HCEC 1CT (cell line): Measurements from ENCODE around the gene FAM110A.
"Not testable (repeated sequence)": the region's sequence is repeated elsewhere in the genome, so short reads cannot be mapped to it uniquely, and the experiment has no call there.

Experiments used
- DNase-seq: peaks from one replicate; pipeline ENCODE4 v3.0.0-alpha.2; 2017

The FAM110A gene

DNA sequence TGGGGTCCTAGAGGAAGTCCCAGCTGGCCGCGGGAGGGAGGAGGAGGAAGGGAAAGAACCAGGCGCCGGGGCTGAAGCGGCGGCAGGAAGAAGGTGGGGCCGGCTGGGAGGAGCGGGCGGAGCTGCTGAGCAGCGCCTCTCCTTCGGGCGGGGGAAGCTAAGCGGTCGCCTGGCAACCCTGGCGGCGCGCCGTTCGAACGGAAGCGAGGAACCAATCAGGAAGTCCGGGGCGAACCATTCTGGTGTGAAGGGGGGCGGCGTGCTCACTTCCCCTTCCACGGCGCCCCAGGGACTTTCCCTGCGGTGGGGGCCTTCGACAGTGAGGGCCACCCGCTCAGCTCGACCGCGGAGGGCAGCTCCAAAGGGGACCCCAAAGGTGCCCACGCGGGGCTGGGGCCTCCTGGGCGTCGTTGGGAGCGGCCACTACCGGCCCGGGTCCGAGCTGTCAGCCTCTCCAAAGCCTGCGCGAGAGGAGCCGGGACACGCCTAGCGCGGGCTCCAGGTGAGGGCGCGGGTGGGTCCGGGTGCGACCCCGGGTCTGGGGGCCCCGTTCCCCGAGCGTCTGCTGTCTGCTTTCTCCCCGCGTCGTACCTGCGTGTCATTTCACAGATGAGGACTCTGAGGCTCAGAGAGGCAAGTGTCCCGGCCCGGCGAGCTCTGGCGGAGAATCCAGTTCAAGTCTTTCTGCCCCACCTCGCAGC, at the start of gene FAM110A:
TSS of gene FAM110A (plus strand) at position 266 of the 701 bp plus-strand sequence. CDS start 11,090 bp downstream, outside the sequence.
- peak; percentile 96 for DNase-seq

DNA sequence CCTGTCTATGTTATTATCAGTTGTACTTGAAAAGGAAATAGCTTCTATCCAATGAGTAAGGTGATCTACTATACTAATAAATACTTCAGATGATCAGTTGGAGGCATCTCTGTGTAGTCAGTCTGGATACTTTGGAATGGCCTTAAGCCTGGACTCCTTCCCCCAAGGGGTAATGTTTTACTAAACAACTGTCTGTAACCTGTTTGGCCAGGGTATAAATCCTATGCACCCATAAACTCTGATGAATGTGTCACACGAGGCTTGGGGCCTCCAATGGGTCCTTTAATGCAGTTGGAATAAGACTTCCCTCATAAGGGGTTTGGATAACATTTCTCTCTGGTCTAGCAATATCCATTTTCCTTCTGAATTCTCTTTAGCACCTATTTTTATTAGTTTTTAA, 45.7 kb upstream of the FAM110A start:
- DNase-seq, result no peak

DNA sequence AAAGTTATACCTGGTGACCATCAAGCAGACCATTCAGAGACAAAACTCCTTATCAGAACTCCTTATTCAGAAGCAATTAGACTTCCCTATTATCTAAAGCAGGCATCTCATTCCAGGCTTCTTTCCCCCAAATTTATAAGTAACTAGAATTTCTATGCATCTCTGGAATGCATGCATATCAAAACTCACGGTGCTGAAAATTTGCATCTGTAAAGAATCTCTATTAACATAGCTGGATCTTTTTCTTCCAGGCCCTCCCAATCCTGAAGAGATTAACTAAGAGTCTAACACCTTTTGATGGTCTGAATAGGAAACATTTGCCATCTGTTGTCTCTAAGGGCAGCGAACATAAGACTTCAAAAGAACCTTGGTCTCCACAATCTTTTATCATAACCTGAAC, 42.5 kb upstream of the FAM110A start:
- DNase-seq, result no peak

DNA sequence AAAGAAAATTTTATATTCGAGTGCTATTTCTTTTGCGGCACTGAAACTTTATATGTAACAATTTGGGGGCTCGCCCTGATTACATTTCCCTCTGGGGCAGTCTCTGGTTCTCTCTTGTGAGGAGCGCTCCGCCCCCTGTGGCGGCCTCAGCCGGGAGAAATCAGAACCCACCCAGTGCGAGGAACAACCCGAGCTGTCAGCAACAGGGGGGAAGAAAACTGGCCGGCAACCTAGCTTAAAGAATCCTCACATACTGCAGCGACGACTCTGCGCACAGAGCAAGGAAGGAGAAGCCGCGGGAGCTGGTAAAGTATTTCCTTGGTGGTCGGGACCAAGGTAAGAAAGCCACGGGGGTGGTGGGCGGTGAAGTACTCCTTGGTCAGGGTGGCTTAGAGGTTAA, 41.3 kb upstream of the FAM110A start:
- no peak for DNase-seq

DNA sequence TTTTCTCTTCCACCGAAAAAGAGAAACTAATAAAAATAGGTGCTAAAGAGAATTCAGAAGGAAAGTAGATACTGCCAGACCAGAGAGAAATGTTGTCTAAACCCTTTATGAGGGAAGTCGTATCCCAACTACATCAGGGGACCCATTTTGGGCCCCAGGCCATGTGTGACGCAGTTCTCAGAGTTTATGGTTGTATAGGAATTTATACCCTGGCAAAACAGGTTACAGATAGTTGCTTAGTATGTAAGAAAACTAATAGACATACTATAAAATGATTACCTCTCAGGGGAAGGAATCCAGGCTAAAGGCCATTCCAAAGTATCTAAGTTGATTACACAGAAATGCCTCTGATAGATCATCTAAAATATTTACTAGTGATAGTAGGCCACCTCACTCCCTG, 36.6 kb upstream of the FAM110A start:
- DNase-seq, result no peak

DNA sequence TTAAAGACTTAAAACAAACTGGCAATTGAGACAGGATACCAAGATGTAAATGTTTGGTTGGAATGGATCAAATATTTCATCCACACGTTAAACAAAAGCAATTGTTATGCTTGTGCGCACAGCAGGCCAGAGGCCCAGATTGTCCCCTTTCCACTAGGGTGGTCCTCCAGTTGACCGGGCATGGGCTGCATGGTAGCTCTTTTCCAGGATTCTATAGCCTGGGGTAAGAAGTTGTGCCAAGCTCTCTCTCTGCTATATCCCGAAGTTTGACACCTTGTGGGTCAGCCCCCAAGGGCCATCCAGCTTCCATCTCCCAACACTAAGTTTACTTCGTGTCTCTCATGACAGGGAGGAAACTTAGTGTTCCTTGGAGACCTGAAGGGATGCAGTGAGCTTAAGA, 34.8 kb upstream of the FAM110A start:
- DNase-seq, result not testable (repeated sequence)

DNA sequence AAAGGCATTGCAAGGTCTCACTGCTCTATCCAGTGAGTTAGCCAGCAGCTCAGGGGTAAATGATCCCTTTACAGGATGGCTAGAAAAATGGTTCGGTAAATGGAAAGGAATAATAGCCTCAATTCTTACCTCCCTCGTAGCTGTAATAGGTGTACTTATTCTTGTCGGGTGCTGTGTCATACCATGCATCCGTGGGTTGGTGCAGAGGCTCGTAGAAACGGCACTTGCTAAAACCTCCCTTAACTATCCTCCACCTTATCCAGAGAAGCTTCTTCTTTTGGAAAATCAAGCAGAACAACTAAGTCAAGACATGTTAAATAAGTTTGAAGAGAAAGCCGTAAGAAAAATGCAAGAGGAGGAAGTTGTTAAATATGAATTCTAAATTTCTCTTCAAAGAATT, 33.5 kb upstream of the FAM110A start:
- DNase-seq, result not testable (repeated sequence)

DNA sequence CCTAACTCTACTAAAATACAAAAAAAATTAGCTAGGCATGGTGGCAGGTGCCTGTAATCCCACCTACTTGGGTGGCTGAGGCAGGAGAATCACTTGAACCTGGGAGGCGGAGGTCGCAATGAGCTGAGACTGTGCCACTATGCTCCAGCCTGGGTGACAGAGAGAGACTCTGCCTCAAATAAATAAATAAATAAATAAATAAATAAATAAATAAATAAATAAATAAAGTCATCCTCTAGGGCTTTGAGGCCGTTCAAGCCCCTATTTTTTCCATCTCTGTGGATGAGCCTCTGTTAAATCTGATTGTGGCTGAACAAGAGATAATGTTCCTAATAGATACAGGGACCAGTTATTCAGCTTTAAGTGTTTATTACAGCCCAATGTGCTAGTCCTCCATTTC, 31.8 kb upstream of the FAM110A start:
- no peak for DNase-seq

DNA sequence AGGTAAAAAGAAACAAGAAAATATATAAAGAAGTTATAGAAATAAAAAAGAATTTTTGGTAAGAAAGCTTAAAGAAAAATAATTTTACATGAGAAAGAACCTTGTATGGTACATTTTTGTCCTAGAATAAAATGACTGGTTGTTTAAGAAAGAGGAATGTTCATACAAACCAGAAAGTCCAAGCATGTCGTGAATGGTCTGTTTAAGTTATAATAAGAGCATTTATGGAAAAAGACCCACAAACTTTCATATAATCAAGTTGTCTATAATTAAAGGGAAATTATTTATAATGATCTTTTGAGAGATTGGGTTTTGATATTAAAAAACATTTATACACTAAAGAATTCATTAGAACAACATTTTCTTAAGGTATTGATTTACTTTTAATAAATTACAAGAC, 27.8 kb upstream of the FAM110A start:
- DNase-seq, result no peak

DNA sequence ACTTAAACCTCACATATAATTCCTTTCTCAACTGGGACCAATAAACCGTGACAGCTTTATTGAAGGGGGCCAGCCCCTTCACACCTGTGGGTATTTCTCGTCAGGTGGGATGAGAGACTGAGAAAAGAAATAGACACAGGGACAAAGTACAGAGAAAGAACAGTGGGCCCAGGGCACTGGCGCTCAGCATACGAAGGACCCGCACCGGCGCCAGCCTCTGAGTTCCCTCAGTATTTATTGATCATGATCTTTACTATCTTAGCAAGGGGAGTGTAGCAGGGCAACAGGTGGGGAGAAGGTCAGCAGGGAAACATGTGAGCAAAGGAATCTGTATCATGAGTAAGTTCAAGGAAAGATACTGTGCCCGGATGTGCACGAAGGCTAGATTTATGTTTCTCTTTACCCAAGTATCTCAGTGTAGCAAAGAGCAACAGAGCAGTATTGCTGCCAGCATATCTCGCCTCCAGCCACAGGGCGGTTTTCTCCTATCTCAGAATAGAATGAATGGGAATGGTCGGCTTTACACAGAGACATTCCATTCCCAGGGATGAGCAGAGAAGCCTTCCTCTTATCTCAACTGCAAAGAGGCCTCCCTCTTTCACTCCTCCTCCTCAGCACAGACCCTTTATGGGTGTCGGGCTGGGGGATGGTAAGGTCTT, 21.6 kb upstream of the FAM110A start:
- DNase-seq, result not testable (repeated sequence)

DNA sequence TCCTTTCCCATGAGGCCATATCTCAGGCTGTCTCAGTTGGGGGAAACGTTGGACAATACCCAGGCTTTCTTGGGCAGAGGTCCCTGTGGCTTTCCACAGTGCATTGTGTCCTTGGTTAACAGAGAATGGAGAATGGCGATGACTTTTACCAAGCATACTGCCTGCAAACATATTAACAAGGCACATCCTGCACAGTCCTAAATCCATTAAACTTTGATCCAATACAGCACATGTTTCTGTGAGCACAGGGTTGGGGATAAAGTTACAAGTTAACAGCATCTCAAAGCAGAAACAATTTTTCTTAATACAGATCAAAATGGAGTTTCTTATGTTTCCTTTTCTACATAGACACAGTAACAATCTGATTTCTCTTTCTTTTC, 21.1 kb upstream of the FAM110A start:
- DNase-seq, result not testable (repeated sequence)

DNA sequence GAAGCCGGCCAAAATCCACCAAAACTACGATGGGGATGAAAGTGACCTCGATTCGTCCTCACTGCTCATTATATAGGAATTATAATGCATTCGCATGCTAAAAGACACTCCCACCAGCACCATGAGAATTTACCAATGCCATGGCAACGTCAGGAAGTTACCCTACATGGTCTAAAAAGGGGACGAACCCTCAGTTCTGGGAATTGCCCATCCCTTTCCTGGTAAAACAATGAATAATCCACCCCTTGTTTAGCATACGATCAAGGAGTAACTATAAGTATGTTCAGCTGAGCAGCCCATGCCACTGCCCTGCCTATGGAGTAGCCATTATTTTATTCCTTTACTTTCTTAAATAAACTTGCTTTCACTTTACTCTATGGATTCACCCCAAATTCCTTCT, 20.1 kb upstream of the FAM110A start:
- DNase-seq, result no peak

DNA sequence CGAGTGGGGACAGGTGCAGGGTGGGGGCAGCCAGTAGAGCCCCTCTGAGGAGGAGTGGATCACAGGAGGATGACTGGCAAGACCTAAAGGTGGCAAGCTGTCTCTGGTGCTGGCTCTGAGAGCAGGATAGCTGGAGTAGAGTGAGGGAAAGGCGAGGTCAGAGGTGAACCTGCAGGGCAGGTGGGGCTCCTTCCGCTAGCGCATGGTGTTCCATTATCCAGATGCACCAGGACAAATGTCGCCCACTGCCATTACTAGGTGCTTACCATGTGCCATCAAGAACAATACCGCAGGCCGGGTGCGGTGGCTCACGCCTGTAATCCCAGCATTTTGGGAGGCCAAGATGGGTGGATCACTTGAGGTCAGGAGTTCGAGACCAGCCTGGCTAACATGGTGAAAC, 18.3 kb upstream of the FAM110A start:
- no peak for DNase-seq

DNA sequence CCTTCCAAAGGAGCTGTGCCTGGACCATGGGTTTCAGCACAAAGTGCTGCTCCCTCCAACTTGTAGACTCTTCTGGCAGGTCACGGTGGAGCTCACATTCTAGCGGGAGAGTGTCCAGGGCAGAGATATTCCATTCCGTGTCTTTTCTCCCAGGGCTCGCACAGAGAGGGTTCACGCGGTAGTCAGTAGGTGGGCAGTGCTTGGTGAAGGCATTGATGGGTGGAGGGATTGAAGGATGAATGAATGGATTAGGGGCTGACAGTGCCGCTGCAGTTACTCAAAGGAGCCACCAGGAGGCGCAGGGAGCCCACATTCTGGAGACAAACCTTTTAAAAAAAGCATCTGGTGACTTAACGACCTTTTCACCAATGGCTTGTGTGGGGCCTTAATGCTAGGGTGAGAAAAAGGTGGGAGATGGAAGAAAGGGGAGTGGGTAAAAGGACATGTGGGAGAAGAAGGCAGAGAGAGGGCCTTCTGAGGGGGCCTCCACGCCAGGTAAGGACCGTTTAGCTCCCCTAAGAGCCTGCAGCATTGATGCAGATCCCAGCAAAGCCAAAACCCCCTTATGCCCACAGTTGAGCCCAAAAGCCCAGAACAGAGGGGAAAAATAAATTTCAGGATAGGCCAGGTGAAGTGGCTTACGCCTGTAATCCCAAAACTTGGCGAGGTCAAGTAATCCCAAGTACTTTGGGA, 17.5 kb upstream of the FAM110A start:
- DNase-seq, result peak; percentile 32

DNA sequence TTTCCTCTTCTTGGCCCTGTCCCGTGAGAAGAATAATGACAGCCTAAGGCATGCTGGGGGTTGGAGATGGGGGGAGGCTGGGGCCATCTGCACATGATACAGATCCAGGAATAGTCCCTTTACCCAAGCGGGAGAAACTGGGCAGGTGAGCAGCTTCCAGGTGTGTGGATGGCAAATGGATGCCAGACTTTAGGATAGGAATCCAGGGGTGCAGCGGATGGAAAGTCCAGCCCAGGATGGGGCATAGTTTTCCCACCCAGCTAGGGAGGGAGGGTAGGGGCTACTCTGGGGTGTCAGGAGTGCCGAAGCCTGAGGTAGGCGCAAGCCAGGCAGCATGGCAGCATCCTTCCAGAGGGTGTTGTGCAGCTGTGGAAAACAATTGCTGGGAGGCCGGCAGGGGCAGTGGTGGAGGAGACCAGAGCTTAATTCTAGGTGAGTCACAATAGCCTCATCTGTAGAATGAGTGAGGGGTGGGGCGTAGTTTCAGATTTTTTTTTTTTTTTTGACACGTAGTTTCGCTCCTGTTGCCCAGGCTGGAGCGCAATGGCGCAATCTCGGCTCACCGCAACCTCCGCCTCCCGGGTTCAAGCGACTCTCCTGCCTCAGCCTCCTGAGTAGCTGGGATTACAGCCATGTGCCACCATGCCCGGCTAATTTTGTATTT, 15.4 kb upstream of the FAM110A start:
- peak; percentile 16 for DNase-seq

DNA sequence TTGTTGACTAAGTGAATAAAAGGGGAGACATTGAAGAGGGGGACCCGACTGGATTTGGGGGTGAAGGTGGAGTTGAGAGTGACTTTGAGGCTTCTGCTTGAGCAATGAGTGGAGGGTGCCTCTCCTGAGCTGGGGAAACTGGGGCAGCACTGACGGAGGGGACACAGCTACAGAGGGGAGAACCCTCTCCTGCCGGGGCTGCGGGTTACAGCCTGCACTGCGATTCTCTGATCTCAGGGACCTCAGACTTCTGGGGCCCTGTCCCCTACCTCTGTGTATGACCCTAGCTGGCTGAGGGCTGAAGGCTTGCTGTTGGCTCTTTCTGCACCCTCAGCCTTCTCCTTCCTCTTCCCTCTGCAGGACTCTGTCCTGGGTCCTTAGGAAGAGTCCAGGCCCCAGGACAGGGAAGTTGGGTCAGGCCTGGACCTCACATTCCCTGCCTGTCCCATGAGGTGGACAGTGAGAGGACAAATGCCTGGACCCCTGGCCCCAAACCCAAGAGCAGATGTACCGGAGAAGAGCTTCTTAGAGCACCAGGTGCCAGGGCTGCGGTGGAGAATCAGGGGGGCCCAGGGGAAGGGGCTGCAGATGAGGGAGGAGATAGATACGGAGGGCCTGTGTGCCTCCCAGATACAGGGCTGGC, 13.7 kb upstream of the FAM110A start:
- DNase-seq, result no peak

DNA sequence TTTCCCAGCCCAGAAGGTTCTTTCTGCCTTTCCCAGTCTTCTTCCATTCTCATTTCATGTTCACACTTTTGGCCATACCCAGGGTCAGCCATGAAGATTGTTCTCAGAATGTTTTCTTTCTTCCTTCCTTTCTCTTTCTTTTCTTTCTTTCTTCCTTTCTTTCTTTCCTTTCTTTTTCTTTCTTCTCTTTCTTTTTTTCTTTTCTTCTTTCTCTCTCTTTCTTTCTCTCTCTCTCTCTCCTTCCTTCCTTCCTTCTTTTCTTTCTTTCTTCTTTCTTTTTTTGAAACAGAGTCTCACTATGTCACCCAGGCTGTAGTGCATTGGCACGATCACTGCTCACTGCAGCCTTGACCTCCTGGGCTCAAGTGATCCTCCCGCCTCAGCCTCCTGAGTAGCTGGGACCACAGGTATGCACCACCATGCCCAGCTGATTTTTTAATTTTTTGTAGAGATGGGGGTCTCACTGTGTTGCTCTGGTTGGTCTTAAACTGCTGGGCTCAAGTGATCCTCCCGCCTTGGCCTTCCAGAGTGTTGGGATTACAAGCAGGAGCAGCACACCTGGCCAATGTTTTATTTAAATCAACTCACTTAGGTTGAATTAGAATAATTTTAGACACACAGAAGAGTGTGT, 13.1 kb upstream of the FAM110A start:
- DNase-seq, result no peak

DNA sequence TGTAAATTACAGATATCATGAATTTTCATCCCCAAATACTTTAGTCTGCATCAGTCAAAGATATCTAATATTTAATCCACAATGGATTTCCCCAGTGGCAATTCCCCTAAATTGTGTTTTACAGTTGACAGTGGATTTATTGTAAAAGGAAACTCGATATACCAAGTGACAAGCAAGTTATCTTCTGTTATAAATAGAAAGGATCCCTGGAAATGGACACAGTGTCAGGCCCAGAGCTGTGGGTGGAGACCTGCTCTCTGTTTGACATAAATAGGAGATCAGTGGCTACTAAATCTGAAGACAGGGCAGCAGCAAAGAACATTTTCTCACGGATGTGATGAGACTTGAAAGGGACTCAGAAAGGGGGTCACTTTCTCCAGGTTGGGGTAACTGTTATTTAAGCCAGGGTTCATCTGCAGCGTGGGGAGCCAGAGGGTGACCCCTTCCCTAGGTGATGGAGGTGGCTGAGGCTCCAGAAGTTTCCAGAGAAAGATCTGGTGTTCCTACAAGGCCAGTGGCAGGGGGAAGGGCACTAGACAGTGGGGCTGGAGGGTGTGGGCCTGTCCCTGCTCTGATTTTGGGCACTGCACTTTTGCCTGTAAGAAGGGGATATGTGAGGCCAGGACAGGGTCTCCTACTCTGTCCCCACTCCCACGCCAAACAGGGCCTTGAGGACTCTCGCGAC, 12.3 kb upstream of the FAM110A start:
- no peak for DNase-seq

DNA sequence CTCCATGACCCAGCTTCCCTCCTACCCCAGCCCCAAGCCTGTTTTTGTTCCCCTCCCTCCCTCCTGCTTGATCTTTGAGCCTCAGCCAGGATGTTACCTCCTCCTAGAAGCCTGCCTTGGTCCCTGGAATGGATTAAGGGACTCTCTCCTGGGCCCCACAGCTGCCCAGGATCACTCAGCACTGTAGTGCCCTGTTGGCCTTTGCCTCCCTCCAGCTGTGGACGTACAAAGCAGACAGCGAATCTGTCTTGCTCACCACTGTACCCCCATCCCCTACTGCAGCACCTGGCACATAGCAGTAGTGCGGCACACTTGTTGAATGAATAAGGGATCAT, 11.8 kb upstream of the FAM110A start:
- DNase-seq, result no peak

DNA sequence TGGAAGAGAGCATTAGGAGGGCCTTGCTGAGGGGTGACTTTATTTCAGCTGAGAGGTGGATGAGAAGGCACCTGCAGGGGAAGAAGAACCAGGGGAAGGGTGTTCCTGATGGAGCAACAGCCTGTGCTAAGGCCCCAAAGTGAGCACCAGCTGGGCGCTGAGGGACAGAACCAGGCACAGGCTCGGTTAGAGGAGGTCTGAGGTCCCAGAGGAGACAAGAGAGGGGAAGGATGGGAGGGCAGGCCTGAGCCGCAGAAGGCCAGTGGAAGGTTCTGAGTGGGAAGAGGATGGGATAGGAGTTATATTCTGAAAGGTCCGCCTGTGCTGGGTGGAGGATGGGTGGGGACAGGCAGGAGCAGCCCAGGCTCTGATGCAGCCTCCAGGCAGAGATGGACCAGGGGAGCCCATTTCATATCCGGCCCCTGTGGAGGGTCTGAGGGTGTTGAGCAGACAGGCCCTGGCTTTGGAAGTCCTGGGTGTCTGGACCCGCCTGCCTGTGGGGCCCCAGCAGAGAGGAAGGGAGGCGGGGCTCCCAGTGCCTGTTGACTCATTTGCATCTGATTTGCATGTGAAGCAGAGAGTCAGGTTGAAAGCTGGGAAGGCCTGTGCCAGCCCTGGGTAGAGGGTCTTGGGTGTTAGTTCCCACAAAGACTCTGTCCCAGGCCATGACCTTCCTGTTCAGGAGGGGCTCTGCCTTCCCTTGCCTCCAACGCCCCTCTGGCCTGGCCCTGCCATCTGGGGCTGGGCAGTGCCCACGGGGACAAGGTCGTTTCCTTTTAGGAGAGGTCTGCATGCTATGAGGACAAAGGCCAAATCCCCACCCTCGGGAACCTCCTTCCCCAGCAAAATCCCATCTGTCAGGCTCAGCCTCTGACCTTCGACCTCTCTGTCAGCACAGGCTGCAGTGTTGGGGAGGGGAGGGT, 10.6 kb upstream of the FAM110A start:
- no peak for DNase-seq

DNA sequence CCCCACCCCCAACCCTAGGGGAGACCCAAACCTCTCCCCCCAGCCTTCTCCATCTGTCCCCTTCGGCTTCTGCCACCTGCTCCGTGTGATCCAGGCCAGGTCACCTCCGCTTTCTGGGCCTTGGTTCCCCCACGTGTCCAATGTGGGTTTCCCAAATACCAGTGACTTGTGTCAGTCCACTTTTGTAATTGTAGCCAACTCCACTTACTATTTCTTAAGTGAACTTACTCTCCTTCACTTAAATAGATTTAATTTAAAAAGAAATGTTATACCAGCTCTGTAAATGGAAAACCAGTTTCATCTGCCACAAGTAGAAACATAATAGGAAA, 10.0 kb upstream of the FAM110A start:
- DNase-seq, result no peak
